ENCODE data around the gene PSKH1.

PSKH1 gene

GRCh38 chr16:67943619-67944504 lies 50.8 kb downstream of the PSKH1 start, which contains the start of gene LCAT:
LCAT (minus strand) TSS chr16:67944120; CDS start chr16:67944101, 19 bp downstream.
- no peak for ATAC-seq
- TF ChIP-seq OSR1 (CRISPR knock-in tag; IDR thresholded peaks at IDR 0.05) = no peak
- TF ChIP-seq PPARA (CRISPR knock-in tag; IDR thresholded peaks at IDR 0.05; ENCODE audit: borderline replicate concordance) = no peak
- no peak for TF ChIP-seq ZC3H10 (CRISPR knock-in tag; IDR thresholded peaks at IDR 0.05)
- TF ChIP-seq ARNTL (CRISPR knock-in tag; IDR thresholded peaks at IDR 0.05; ENCODE audit: borderline replicate concordance, low read depth) = no peak
- no peak for TF ChIP-seq POU6F1 (CRISPR knock-in tag; IDR thresholded peaks at IDR 0.05; ENCODE audit: borderline replicate concordance, low read depth)
- no peak for TF ChIP-seq ZNF70 (CRISPR knock-in tag; IDR thresholded peaks at IDR 0.05)
- no peak for TF ChIP-seq TSHZ2 (CRISPR knock-in tag; IDR thresholded peaks at IDR 0.05)
- no peak for TF ChIP-seq ZNF8 (CRISPR knock-in tag; IDR thresholded peaks at IDR 0.05)
- TF ChIP-seq, protein P1, sequence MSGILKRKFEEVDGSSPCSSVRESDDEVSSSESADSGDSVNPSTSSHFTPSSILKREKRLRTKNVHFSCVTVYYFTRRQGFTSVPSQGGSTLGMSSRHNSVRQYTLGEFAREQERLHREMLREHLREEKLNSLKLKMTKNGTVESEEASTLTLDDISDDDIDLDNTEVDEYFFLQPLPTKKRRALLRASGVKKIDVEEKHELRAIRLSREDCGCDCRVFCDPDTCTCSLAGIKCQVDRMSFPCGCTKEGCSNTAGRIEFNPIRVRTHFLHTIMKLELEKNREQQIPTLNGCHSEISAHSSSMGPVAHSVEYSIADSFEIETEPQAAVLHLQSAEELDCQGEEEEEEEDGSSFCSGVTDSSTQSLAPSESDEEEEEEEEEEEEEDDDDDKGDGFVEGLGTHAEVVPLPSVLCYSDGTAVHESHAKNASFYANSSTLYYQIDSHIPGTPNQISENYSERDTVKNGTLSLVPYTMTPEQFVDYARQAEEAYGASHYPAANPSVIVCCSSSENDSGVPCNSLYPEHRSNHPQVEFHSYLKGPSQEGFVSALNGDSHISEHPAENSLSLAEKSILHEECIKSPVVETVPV (CRISPR knock-in tag; IDR thresholded peaks at IDR 0.05) = no peak
- TF ChIP-seq ESRRG (CRISPR knock-in tag; IDR thresholded peaks at IDR 0.05) = no peak
- no peak for TF ChIP-seq TCF4 (CRISPR knock-in tag; IDR thresholded peaks at IDR 0.05; ENCODE audit: borderline replicate concordance)
- TF ChIP-seq, protein P2, sequence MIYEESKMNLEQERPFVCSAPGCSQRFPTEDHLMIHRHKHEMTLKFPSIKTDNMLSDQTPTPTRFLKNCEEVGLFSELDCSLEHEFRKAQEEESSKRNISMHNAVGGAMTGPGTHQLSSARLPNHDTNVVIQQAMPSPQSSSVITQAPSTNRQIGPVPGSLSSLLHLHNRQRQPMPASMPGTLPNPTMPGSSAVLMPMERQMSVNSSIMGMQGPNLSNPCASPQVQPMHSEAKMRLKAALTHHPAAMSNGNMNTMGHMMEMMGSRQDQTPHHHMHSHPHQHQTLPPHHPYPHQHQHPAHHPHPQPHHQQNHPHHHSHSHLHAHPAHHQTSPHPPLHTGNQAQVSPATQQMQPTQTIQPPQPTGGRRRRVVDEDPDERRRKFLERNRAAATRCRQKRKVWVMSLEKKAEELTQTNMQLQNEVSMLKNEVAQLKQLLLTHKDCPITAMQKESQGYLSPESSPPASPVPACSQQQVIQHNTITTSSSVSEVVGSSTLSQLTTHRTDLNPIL (CRISPR knock-in tag; IDR thresholded peaks at IDR 0.05; ENCODE audit: low read depth) = no peak
- TF ChIP-seq CSDC2 (CRISPR knock-in tag; IDR thresholded peaks at IDR 0.05) = no peak
- TF ChIP-seq ZFP30 (CRISPR knock-in tag; IDR thresholded peaks at IDR 0.05) = no peak
- TF ChIP-seq GLIS3 (CRISPR knock-in tag; IDR thresholded peaks at IDR 0.05) = no peak
- no peak for TF ChIP-seq ZFP3 (CRISPR knock-in tag; IDR thresholded peaks at IDR 0.05)
- TF ChIP-seq PATZ1 (CRISPR knock-in tag; IDR thresholded peaks at IDR 0.05; ENCODE audit: borderline replicate concordance) = no peak
- no peak for TF ChIP-seq ISL1 (CRISPR knock-in tag; IDR thresholded peaks at IDR 0.05)
- no peak for TF ChIP-seq ZNF565 (CRISPR knock-in tag; conservative IDR thresholded peaks at IDR 0.05; ENCODE audit: low read depth)
- no peak for TF ChIP-seq TOX (CRISPR knock-in tag; IDR thresholded peaks at IDR 0.05; ENCODE audit: borderline replicate concordance)

GRCh38 chr16:67944690-67945391 lies 51.8 kb downstream of the PSKH1 start:
- no peak for TF ChIP-seq OSR1 (CRISPR knock-in tag; IDR thresholded peaks at IDR 0.05)
- TF ChIP-seq ZFP30 (CRISPR knock-in tag; IDR thresholded peaks at IDR 0.05) = no peak
- TF ChIP-seq, protein P2 (CRISPR knock-in tag; IDR thresholded peaks at IDR 0.05; ENCODE audit: low read depth) = no peak
- no peak for TF ChIP-seq TCF4 (CRISPR knock-in tag; IDR thresholded peaks at IDR 0.05; ENCODE audit: borderline replicate concordance)

More at GRCh38 chr16:67944690-67945391, 51.8 kb downstream of the PSKH1 start:
- ATAC-seq = no peak
